A673 (cell line): ENCODE results near the gene SUSD2.

ENCODE experiments used
- CTCF ChIP-seq: fragments of 300-800, 200-600 bp; sonication (generic); conservative IDR thresholded peaks from 2 replicates; pipeline ENCODE4 v1.5.1; 2017; ENCODE audit warnings: low read depth, mild to moderate bottlenecking, antibody characterized with exemption, low read length, moderate library complexity, mixed read lengths
- EZH2 ChIP-seq: fragments of 200-600 bp; sonication (generic); IDR thresholded peaks from 2 replicates; pipeline ENCODE4 v1.6.1; 2017; ENCODE audit warnings: borderline replicate concordance, low read depth, mild to moderate bottlenecking, mixed read lengths, antibody characterized with exemption, low read length; ENCODE audit not compliant: poor library complexity, severe bottlenecking

- TF ChIP-seq CTCF (no peak), EZH2 (no peak)
Observed at GRCh38 chr22:24186892-24187670, 5.8 kb downstream of the SUSD2 start.
